Naive thymus-derived CD4-positive, alpha-beta T cell (primary cell): ENCODE results near the gene EPS8L3. TPM values are rescaled to one million over a fixed set of nuclear protein-coding genes. Genes with fewer than 3 reads are reported as not detected.
A peak's percentile ranks its signal among the peaks of the same experiment; 100 is the strongest.

Source experiments
- ATAC-seq: fragments of 150-1000 bp; cut with Tn5 transposase; 2 replicates; pipeline ENCODE4 v1.10.0; 2021; ENCODE audit warnings: mild to moderate bottlenecking, moderate library complexity
- CTCF ChIA-PET: fragments of 350-600 bp; sonication (Branson Sonifier 250); formaldehyde crosslinking; loops from one replicate; lab custom pipeline; 2021; ENCODE audit warnings: antibody characterized with exemption; lab: Charles Lee
- POLR2A ChIA-PET: fragments of 350-600 bp; sonication (Branson Sonifier 250); formaldehyde crosslinking; loops from one replicate; lab custom pipeline; 2021; ENCODE audit warnings: antibody characterized with exemption, inconsistent platforms; lab: Charles Lee
- DNase-seq, 9 donors: peaks; one replicate each; pipeline versions ENCODE4 v3.0.0 to v3.0.0-alpha.2; 2020 to 2022; ENCODE audit warnings: mixed read lengths in 1 of 9
- H3K27ac ChIP-seq: one replicate; pipeline ENCODE4 v1.7.0; 2013; ENCODE audit warnings: mild to moderate bottlenecking, low read depth, low read length, moderate library complexity
- H3K27me3 ChIP-seq, 2 donors: one replicate each; pipeline ENCODE4 v1.7.0; 2013; ENCODE audit warnings: low read length in 2 of 2, mild to moderate bottlenecking in 2 of 2, moderate library complexity in 2 of 2; ENCODE audit not compliant: control insufficient read depth in 2 of 2, insufficient read depth in 2 of 2
- H3K36me3 ChIP-seq, 3 experiments: 1 replicate in 2 of 3; 2 replicates in 1 of 3; pipeline ENCODE4 v1.7.0; 2013; ENCODE audit warnings: low read length in 3 of 3, mild to moderate bottlenecking in 3 of 3, moderate library complexity in 1 of 3; ENCODE audit not compliant: insufficient read depth in 3 of 3, control insufficient read depth in 2 of 3
- H3K4me1 ChIP-seq, 2 donors: one replicate each; pipeline ENCODE4 v1.7.0; 2013; ENCODE audit warnings: low read length in 2 of 2, mild to moderate bottlenecking in 2 of 2, moderate library complexity in 1 of 2; ENCODE audit not compliant: control insufficient read depth in 2 of 2, insufficient read depth in 2 of 2
- H3K4me3 ChIP-seq: 2 replicates; pipeline ENCODE4 v1.7.0; 2013; ENCODE audit warnings: mild to moderate bottlenecking, low read length
- H3K9me3 ChIP-seq, 3 experiments: 1 replicate in 2 of 3; 2 replicates in 1 of 3; pipeline ENCODE4 v1.7.0; 2013; ENCODE audit warnings: low read length in 3 of 3; ENCODE audit not compliant: control insufficient read depth in 2 of 3
- H3K27ac Mint-ChIP-seq, 9 donors: one replicate each; pipeline ENCODE4 v1.8.0; 2020 to 2022; ENCODE audit warnings: mixed read lengths in 9 of 9, mild to moderate bottlenecking in 8 of 9, moderate library complexity in 5 of 9, inconsistent platforms in 2 of 9
- H3K27me3 Mint-ChIP-seq, 5 donors: one replicate each; pipeline ENCODE4 v1.8.0; 2021 to 2022; ENCODE audit warnings: mixed read lengths in 5 of 5, mild to moderate bottlenecking in 1 of 5
- H3K36me3 Mint-ChIP-seq, 5 donors: one replicate each; pipeline ENCODE4 v1.8.0; 2020 to 2022; ENCODE audit warnings: mixed read lengths in 5 of 5, mild to moderate bottlenecking in 3 of 5, inconsistent platforms in 1 of 5
- H3K4me1 Mint-ChIP-seq, 7 donors: one replicate each; pipeline ENCODE4 v1.8.0; 2020 to 2022; ENCODE audit warnings: mixed read lengths in 7 of 7, mild to moderate bottlenecking in 3 of 7, inconsistent platforms in 1 of 7
- H3K4me3 Mint-ChIP-seq, 10 donors: one replicate each; pipeline ENCODE4 v1.8.0; 2020 to 2022; ENCODE audit warnings: mild to moderate bottlenecking in 10 of 10, mixed read lengths in 10 of 10, moderate library complexity in 6 of 10, inconsistent platforms in 2 of 10
- H3K9me3 Mint-ChIP-seq, 11 donors: one replicate each; pipeline ENCODE4 v1.8.0; 2020 to 2022; ENCODE audit warnings: mixed read lengths in 11 of 11, mild to moderate bottlenecking in 4 of 11, inconsistent platforms in 1 of 11, moderate library complexity in 1 of 11
- intact Hi-C, 2 donors: fragments of 100-400 bp; cut with micrococcal nuclease; formaldehyde crosslinking; loops; one replicate each; pipeline ENCODE4 v1.15.1; 2023
- polyA plus RNA-seq, 2 donors: library from polyadenylated mRNA; unstranded; fragments of 300-500 nt; fragmentation: Illumina TruSeq; gene quantifications; one replicate each; pipeline ENCODE4 v1.2.3, GENCODE V29; 2021
- total RNA-seq, 6 experiments: library from RNA in 5 of 6; stranded (reverse) in 5 of 6; gene quantifications; 1 replicate in 5 of 6; 2 replicates in 1 of 6; pipeline ENCODE4 v1.2.3 and lab custom pipeline; 2021 to 2026

The EPS8L3 gene
- total and polyA plus RNA-seq, 7 experiments from 2014 or later, result not detected

DNA sequence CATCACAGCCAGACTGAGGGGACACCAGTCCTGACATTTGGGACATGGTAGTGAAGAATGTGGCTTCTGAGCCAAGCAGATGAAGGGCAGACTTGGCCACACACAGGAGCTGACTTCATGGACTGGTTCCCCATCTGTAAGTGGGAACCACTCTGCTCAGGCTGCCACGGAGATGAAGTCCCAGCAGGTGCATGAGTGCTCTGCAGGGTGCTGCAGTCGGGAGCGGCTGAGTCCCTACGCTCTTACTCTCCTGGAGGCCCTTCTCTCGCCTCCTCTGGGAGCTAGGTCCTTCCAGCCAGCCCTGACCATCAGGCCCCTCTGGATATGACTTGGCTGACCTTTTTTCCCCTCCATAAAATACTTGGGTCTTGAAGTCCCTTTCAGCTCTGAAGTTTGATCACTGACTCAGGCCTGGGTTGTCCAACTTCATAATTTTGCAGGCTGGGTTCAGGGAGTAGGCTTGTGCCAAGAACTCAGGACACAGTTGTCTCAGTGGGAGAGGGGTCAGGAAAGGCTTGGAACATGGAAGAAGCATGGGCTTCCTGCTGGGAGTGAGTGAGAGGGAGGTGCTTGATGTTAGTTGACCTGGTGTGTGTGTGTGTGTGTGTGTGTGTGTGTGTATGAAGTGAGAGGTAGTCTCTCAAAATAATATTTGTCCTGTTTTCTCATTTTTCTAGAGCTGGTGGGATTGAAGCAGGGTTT lies 21.0 kb upstream of the EPS8L3 start:
- Histone ChIP-seq H3K4me1 (peaks cover 7 to 15% of the 10 kb centered on the region in 2 donors), H3K9me3 (no peaks in the 10 kb centered on the region), H3K27ac (no peak overlapping the region), H3K36me3 (no peaks in the 10 kb centered on the region), H3K4me3 (no peak overlapping the region), H3K27me3 (no peaks in the 10 kb centered on the region)
- Mint-ChIP-seq H3K4me1 (peaks cover 11 to 35% (median 24%) of the 10 kb centered on the region in 7 donors), H3K4me3 (no peak overlapping the region), H3K36me3 (peaks cover 0 to 14% (median 0%) of the 10 kb centered on the region in 5 donors), H3K9me3 (peaks cover 0 to 12% (median 3%) of the 10 kb centered on the region in 11 donors), H3K27ac (peak overlapping the region in 1 of 9 donors; percentile 38), H3K27me3 (no peaks in the 10 kb centered on the region)
- ChIA-PET CTCF (interaction anchor here (0.8 to 4.8 kb wide), 2 partner anchors 8 to 143 kb away, joined by 3 to 23 read pairs; no protein-coding TSS in a partner anchor), POLR2A (no interaction called here)
- no peak for ATAC-seq
- intact Hi-C loops, result no loop called here
- DNase-seq, result no peak

GRCh38 chr1:109783436-109783835 lies 19.7 kb upstream of the EPS8L3 start:
- no peak for ATAC-seq
- H3K4me3 Mint-ChIP-seq, result no peak overlapping the region
- H3K9me3 ChIP-seq, result no peaks in the 10 kb centered on the region
- ChIA-PET POLR2A (no interaction called here), CTCF (interaction anchor here (4.8 to 14.3 kb wide), 2 partner anchors 6 to 198 kb away, joined by 23 to 382 read pairs; partner anchors contain the start of gene AHCYL1)
- no peaks in the 10 kb centered on the region for H3K27me3 ChIP-seq
- H3K27me3 Mint-ChIP-seq, result no peaks in the 10 kb centered on the region
- no peak for DNase-seq
- H3K36me3 Mint-ChIP-seq, result peaks cover 0 to 12% (median 0%) of the 10 kb centered on the region in 5 donors
- H3K4me1 ChIP-seq, result peaks cover 0 to 2% of the 10 kb centered on the region in 2 donors
- no peaks in the 10 kb centered on the region for H3K36me3 ChIP-seq
- H3K27ac Mint-ChIP-seq, result no peak overlapping the region
- intact Hi-C loops, result no loop called here
- H3K4me1 Mint-ChIP-seq, result peaks cover 3 to 25% (median 16%) of the 10 kb centered on the region in 7 donors
- no peak overlapping the region for H3K27ac ChIP-seq
- peaks cover 0 to 12% (median 3%) of the 10 kb centered on the region in 11 donors for H3K9me3 Mint-ChIP-seq
- H3K4me3 ChIP-seq, result no peak overlapping the region

GRCh38 chr1:109782927-109783326 lies 19.2 kb upstream of the EPS8L3 start:
- H3K9me3 Mint-ChIP-seq, result peaks cover 0 to 12% (median 3%) of the 10 kb centered on the region in 11 donors
- no peaks in the 10 kb centered on the region for H3K4me1 ChIP-seq

DNA sequence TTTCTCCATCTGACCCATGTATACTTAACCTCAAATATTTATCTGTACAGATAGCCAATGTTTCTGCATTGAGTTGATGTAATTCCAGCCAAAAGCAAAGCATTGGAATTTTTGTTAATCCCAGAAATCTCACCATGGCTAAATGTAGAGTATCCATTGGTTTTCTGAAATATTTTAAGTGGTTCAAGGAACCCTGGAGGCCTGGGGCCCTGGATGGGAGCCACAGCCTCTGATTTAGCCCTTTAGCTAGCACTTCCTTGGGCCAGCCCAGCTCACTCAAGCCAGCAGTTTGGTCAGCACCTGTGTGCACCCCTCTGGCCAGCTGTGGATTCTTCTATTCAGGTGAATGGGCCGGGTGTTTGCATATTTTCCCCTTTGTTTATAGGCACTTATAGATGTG lies 18.8 kb upstream of the EPS8L3 start:
- Histone ChIP-seq H3K36me3 (no peaks in the 10 kb centered on the region), H3K4me3 (no peak overlapping the region), H3K9me3 (no peaks in the 10 kb centered on the region), H3K4me1 (no peaks in the 10 kb centered on the region), H3K27ac (no peak overlapping the region), H3K27me3 (no peaks in the 10 kb centered on the region)
- DNase-seq, result no peak
- CTCF ChIA-PET, result interaction anchor here (6.9 to 14.3 kb wide), 2 partner anchors 9 to 199 kb away, joined by 64 to 382 read pairs; partner anchors contain the start of gene AHCYL1
- intact Hi-C loops, result no loop called here
- H3K9me3 Mint-ChIP-seq, result peaks cover 0 to 12% (median 3%) of the 10 kb centered on the region in 11 donors
- H3K4me3 Mint-ChIP-seq, result no peak overlapping the region
- peaks cover 0 to 12% (median 0%) of the 10 kb centered on the region in 5 donors for H3K36me3 Mint-ChIP-seq
- H3K27ac Mint-ChIP-seq, result peak overlapping the region in 1 of 9 donors; percentile 55
- POLR2A ChIA-PET, result no interaction called here
- no peaks in the 10 kb centered on the region for H3K27me3 Mint-ChIP-seq
- ATAC-seq, result no peak
- H3K4me1 Mint-ChIP-seq, result peaks cover under 1 to 17% (median 16%) of the 10 kb centered on the region in 7 donors

More at GRCh38 chr1:109782927-109783326, 19.2 kb upstream of the EPS8L3 start:
- intact Hi-C loops, result no loop called here
- Histone ChIP-seq H3K27me3 (no peaks in the 10 kb centered on the region), H3K36me3 (no peaks in the 10 kb centered on the region), H3K9me3 (no peaks in the 10 kb centered on the region), H3K4me3 (no peak overlapping the region), H3K27ac (no peak overlapping the region)
- Mint-ChIP-seq H3K27me3 (no peaks in the 10 kb centered on the region), H3K27ac (peak overlapping the region in 1 of 9 donors; percentile 55), H3K36me3 (peaks cover 0 to 12% (median 0%) of the 10 kb centered on the region in 5 donors), H3K4me1 (peaks cover 3 to 20% (median 15%) of the 10 kb centered on the region in 7 donors), H3K4me3 (no peak overlapping the region)
- ATAC-seq (no peak), DNase-seq (no peak)
- ChIA-PET CTCF (interaction anchor here (6.9 to 14.3 kb wide), 2 partner anchors 9 to 199 kb away, joined by 64 to 382 read pairs; partner anchors contain the start of gene AHCYL1), POLR2A (no interaction called here)

DNA sequence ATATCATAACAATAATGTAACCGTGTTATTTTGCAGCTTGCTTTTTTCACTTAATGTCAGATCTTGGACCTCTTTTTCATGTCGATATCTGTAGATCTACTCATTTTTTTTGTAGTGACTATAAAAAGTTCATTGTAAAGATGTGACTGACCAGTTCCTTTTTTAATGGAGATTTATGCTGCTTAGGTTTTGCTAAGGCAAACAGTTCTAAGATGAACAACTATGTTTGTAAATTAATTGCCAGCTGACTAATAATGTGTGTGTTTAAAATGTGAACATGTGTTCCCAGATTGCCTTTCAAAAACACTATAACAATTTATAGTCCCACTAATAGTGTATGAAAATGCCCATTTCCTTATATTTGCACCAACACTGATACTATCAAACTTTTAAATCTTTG lies 18.1 kb upstream of the EPS8L3 start:
- Mint-ChIP-seq H3K27me3 (no peaks in the 10 kb centered on the region), H3K9me3 (peaks cover 0 to 12% (median 3%) of the 10 kb centered on the region in 11 donors), H3K36me3 (peaks cover 0 to 12% (median 0%) of the 10 kb centered on the region in 5 donors), H3K27ac (no peak overlapping the region), H3K4me1 (peaks cover 4 to 20% (median 12%) of the 10 kb centered on the region in 7 donors), H3K4me3 (no peak overlapping the region)
- no peak overlapping the region for H3K27ac ChIP-seq
- ChIA-PET POLR2A (interaction anchor here (0.8 to 0.9 kb wide), 2 partner anchors 10 to 23 kb away, joined by 3 read pairs; no protein-coding TSS in a partner anchor), CTCF (interaction anchor here (0.8 to 14.3 kb wide), 3 partner anchors 10 to 200 kb away, joined by 3 to 382 read pairs (median 64); partner anchors contain the start of gene AHCYL1)
- no peaks in the 10 kb centered on the region for H3K27me3 ChIP-seq
- DNase-seq (no peak), ATAC-seq (no peak)
- H3K9me3 ChIP-seq, result no peaks in the 10 kb centered on the region
- H3K4me1 ChIP-seq, result peaks cover 0 to 4% of the 10 kb centered on the region in 2 donors
- intact Hi-C loops, result no loop called here
- H3K36me3 ChIP-seq, result no peaks in the 10 kb centered on the region
- H3K4me3 ChIP-seq, result no peak overlapping the region

DNA sequence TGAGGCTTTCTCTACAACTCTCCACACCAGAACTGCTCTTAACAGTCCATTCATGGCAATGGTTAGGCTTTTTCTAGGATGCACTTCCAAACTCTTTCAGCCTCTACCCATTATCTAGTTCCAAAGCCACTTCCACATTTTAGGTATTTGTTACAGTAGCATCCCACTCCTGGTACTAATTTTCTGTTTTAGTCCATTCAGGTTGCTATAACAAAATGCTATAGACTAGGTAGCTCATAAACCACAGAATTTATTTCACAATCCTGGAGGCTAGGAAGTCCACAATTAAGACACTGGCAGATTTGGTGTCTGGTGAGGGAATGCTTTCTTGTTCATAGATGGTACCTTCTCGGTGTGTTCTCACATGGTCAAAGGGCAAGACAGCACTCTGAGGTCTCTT lies 17.3 kb upstream of the EPS8L3 start:
- Histone ChIP-seq H3K4me1 (peaks cover 0 to 4% of the 10 kb centered on the region in 2 donors), H3K4me3 (no peak overlapping the region), H3K27ac (no peak overlapping the region), H3K27me3 (no peaks in the 10 kb centered on the region), H3K36me3 (no peaks in the 10 kb centered on the region), H3K9me3 (no peaks in the 10 kb centered on the region)
- Mint-ChIP-seq H3K4me3 (no peak overlapping the region), H3K27me3 (peaks cover 0 to 2% (median 0%) of the 10 kb centered on the region in 5 donors), H3K36me3 (peaks cover 0 to 12% (median 0%) of the 10 kb centered on the region in 5 donors), H3K9me3 (peaks cover 0 to 12% (median 2%) of the 10 kb centered on the region in 11 donors), H3K27ac (no peak overlapping the region), H3K4me1 (peaks cover under 1 to 18% (median 9%) of the 10 kb centered on the region in 7 donors)
- intact Hi-C loops, result no loop called here
- DNase-seq, result no peak
- ChIA-PET CTCF (interaction anchor here (0.8 to 14.3 kb wide), 4 partner anchors 11 to 200 kb away, joined by 3 to 382 read pairs (median 34); partner anchors contain the start of gene AHCYL1), POLR2A (interaction anchor here (0.8 to 1.4 kb wide), 3 partner anchors 11 to 204 kb away, joined by 3 read pairs; partner anchors contain the start of gene AHCYL1)
- ATAC-seq, result no peak
